ENCODE results near the gene LIMCH1.
"Not testable (repeated sequence)": the region's sequence is repeated elsewhere in the genome, so short reads cannot be mapped to it uniquely, and the experiment has no call there.

The LIMCH1 gene

GRCh38 chr4:41645728-41646390 lies 107.9 kb downstream of the LIMCH1 start:
- DNase-seq: no peak

DNA sequence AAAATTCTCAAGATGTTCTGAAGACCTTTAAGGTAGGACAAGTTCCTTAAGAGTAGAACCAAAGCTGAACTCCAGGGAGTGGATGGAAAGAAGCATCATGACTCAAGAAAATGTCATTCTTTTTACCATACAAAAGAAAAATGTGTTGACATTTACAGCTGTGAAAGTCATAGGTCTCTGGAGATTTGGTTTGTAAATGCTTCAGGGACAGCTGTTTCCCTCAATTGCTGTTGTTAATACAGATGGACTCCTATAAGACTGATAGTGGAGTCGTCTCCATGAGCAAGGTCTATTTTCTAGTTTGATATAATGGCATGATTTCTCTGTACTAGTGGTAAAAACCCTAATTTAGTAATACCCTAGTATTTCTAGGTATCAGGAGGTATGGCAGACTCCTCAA lies 108.9 kb downstream of the LIMCH1 start:
- no peak for DNase-seq

DNA sequence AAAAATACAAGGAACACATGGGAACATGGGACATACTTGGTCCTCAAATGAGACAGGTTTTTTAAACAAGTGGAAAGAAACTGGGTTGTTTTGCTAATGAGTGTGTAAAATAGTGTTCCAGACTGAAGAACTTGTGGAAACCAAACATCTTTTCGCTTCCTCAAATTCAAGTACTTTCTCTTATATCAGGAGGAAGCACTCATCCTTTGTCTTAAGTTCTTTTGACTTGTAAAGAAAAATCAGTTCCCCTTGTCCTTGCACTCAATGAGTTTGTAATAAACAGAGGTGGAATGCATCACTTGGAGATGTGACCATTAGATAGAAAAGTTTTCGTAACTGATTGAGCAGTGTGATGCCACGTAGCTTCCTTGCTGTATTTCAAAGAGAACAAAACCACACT lies 109.4 kb downstream of the LIMCH1 start:
- no peak for DNase-seq

GRCh38 chr4:41651150-41651549 lies 113.2 kb downstream of the LIMCH1 start:
- DNase-seq: not testable (repeated sequence)

DNA sequence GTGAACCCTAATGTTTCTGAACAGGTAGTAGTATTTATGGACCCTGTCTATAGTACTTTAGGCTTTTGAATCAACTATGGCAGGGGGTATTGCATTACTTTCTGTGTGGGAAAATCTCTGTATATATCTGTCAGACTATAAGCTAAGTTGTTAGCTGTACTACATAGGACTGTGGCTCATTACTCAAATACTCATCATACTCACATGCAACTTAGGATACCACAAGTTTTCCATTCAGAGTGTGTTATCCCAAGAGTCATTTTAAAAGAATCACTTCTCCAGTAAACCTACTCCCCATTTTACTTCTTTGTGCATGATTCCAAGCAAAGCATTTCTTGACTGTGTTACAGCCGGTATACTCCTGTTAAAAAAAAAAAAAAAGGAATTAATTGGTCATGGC lies 115.0 kb downstream of the LIMCH1 start:
- DNase-seq: no peak

DNA sequence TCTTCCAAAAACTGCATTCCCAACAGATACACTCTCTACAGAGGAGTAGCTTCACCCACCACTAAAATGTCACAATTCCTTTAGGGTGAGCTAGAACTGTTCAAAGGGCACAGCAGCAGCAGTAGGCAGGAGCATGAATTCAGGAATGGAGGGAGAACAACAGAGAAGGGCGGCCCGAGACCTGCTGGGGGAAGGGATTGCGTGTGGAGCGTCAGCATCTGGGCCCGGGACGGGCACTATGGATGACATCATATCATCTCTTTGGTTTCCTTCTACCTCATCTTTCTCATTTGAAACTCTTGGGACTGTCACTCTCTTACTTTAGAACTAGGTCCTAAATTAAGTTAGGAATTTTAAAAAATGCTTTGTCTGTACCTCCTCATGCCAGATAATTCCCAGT lies 115.6 kb downstream of the LIMCH1 start:
- DNase-seq: no peak

- DNase-seq: no peak
Measured at GRCh38 chr4:41655177-41655576, 117.2 kb downstream of the LIMCH1 start.

DNA sequence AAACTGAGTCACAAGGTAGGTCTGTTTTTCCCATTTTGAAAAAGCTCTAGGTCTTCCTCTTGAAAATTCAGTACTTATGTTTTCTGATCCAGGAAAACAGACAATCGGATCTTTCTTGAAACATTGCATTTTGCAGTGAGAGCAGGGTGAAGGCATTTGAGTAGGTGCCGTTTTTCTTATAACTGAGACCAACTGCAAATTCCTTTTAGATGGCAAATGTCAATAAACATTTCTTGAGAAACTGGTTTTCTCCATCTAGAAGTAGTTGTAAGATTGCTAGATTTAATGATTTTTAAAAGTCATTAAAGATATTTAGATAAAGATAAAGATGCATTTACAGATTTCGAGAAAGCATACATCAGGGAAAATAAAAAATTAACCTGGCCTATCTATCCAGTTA lies 118.1 kb downstream of the LIMCH1 start:
- no peak for DNase-seq

GRCh38 chr4:41656572-41657520 lies 118.9 kb downstream of the LIMCH1 start:
- DNase-seq: no peak

DNA sequence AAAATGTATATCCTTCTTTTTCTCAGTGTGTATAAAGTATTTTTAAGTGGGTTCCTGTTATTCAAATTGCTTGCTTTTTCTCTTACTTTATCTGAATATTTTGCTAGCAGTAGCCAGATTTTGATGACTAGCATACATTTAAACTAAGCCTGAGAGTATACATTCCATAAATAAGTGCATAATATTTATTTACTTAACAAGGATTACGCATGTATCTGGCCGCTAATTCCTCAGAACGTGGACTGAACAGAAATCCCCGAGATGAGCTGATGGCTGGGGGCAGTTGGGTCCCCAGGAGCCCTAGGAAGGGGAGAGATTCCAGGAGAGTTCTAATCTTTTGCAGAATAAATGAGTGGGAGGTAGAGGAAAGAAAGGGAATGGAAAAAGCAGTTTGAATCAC lies 119.6 kb downstream of the LIMCH1 start:
- no peak for DNase-seq

GRCh38 chr4:41658163-41658562 lies 120.2 kb downstream of the LIMCH1 start:
- DNase-seq: no peak

DNA sequence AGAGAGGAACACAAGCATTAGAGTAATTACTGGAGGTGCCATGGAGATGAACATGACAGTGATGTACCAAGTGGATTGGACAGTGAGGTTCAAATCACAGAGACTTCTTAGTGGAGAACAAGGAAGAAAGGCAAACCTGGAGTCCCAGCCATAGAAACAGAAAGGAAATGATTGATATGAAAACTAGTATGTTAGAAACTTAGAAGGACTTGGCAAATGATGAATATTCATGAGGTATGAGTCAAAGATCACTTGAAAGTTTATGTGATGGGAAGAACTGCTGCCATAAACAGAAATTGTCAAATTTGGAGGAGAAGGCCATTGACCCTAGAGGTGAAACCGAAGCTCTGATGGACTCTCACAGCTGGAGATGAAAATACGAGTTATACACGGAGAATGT lies 122.4 kb downstream of the LIMCH1 start:
- DNase-seq: no peak

GRCh38 chr4:41661442-41662076 lies 123.6 kb downstream of the LIMCH1 start:
- peak; percentile 83 for DNase-seq

- no peak for DNase-seq
Measured at GRCh38 chr4:41665636-41666207, 127.8 kb downstream of the LIMCH1 start.

GRCh38 chr4:41668024-41668423 lies 130.1 kb downstream of the LIMCH1 start:
- DNase-seq: no peak

- DNase-seq: no peak
Measured at GRCh38 chr4:41670530-41670929, 132.6 kb downstream of the LIMCH1 start.

DNA sequence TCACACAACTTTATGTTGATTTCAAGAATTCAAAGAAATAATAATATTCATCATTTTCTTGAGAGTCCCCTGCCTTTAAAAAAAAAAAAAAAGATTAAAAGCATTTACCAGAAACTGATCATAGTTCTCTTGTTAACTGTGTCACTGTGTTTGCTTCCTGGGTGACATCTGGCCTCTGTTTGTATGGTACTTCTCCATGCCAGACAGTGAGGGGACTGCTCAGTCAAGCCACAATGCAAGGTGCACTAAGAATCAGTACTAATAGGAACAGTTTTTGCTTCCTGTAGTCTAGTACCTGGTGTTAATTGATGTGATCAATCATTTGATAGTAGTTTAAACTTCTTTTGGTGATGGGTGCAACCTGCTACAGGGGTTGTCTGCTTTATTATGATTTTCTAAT lies 133.0 kb downstream of the LIMCH1 start:
- no peak for DNase-seq

GRCh38 chr4:41678086-41678816 lies 140.3 kb downstream of the LIMCH1 start:
- no peak for DNase-seq

DNA sequence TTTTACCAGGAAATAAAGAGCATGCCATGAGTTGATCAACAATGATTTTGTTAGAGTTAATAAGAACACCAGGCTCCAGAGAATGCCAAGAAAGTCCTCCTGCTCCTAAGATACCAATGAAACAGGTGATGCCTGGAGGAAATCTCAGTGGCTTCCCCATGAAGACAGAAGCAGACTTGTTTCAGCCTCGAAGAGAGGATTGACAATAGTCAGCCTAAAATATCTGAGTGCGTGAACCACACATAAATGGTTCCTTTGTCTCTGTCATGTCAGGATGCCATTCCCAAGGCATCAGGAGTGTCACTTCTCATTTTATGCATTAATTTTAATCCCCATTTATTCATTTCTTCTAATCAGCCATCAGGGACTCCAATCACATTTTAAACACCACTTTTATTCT lies 141.0 kb downstream of the LIMCH1 start:
- no peak for DNase-seq

GRCh38 chr4:41679991-41680390 lies 142.0 kb downstream of the LIMCH1 start:
- no peak for DNase-seq

GRCh38 chr4:41681054-41681453 lies 143.1 kb downstream of the LIMCH1 start:
- no peak for DNase-seq

DNA sequence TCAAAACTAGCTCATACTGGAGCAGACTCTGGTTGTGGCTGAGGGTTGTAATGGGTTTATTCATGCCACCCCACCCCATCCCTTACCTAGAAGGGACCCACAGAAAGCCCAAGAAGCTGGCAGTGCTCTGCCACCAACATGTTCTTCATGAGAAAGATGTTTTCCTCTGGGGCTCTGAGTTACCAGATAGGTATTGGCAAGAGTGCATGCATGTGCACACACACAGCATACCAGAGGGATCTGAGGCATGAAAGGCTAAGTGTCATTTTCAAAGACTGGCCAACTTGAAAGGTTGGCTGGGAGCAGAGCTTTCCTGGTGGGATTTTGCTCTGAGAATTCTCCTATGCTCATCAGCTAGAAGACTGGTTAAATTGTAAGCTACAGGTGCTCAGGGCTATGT lies 145.4 kb downstream of the LIMCH1 start:
- DNase-seq: no peak

- DNase-seq: no peak
Measured at GRCh38 chr4:41686893-41687292, 148.9 kb downstream of the LIMCH1 start.

Data from eye (tissue), 1 donor.